ENCODE data around the gene IL17RA. TPM values are rescaled to one million over a fixed set of nuclear protein-coding genes. Genes with fewer than 3 reads are reported as not detected.

The IL17RA gene
- total and polyA plus RNA-seq, 2 of the 4 experiments (the other 2 are of a cell fraction) = 5.2 to 15.3 TPM

DNA sequence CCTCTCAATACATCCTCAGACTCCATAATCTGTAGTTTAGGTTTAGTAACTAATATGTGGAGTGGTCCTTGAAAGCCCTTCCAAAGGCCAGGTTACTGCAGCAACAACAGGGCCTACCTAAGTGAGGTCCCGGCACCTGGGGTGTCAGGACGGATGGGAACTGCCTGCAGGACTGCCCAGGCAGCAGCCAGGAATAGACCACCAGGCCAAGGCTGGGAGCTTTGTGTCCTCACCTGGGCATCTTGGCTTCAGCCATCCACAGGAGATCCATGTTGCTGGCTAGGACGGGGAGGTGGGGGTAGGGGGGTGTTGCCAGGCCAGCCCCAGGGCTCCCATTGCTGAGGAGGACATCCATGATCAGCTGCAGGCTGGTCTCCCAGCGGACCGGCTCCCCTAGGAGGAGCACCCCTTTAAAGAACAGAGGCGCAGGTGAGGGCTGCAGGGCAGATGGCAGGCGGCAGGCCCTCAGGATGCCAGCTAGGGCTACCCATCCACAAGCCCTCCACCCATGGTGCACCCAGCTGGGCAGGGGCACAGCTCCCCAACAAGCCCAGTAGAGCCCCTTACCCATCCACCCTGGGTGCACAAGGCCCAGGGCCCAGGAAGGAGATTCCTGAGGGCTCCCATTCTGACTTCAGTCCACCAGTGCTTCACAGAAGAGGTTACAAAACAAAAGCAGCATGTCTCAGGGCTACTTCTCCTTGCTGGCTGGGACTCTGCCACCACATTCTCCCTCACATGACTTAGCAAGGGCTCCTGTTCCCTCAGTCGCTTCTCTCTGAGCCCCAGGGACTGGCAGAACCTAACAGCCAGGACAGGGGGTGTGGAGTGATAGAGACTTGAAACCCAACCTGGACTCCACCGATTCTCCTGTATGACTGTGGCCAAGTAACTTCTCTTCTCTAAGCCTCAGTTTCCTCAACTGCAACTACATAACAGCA, 56.3 kb downstream of the IL17RA start:
- no peak overlapping the region for H3K4ac ChIP-seq (ENCODE audit: low read depth, low read length)
- H4K20me1 ChIP-seq (ENCODE audit: insufficient read depth, low read length) = no peaks in the 10 kb centered on the region; the same call in 1 of the 2 replicates
- no peaks in the 10 kb centered on the region for H3K4me1 ChIP-seq (ENCODE audit: control insufficient read depth, insufficient read depth, low read length)
- H3K27me3 ChIP-seq (ENCODE audit: control insufficient read depth, insufficient read depth, low read length) = no peaks in the 10 kb centered on the region
- peaks cover 41% of the 10 kb centered on the region for H3K36me3 ChIP-seq (ENCODE audit: control insufficient read depth, insufficient read depth, low read length)
- H2AK9ac ChIP-seq (replicated peaks; ENCODE audit: low read depth, low read length, poor library complexity) = no peak overlapping the region
- H2BK120ac ChIP-seq (ENCODE audit: low read depth, low read length) = no peak overlapping the region
- peaks cover 3 to 4% of the 10 kb centered on the region in 2 experiments; a peak in 1 of 4 replicates for H3K79me1 ChIP-seq (ENCODE audit: low read depth in 1 of 2, low read length in 2 of 2)
- dilution Hi-C loops (cut with HindIII; ENCODE audit: low sequenced_read_pairs, unreplicated experiment) (no loop called here), in situ Hi-C loops (cut with MboI; ENCODE audit: low sequenced_read_pairs) (no loop called here), intact Hi-C loops (cut with micrococcal nuclease) (no loop called here)
- no peak overlapping the region for H3K27ac ChIP-seq (ENCODE audit: insufficient read depth, low read length)
- no peak for ATAC-seq (ENCODE audit: low read depth)
- no peak overlapping the region for H3K56ac ChIP-seq (ENCODE audit: extremely low read depth, insufficient read depth, low read length)
- no peaks in the 10 kb centered on the region for H3K9me3 ChIP-seq (ENCODE audit: control insufficient read depth, insufficient read depth, low read length)
- H2AFZ ChIP-seq (replicated peaks; ENCODE audit: low read length, poor library complexity) = no peak overlapping the region
- H2BK20ac ChIP-seq (ENCODE audit: low read depth, low read length) = no peak overlapping the region
- no peak overlapping the region for H4K5ac ChIP-seq (ENCODE audit: low read depth, low read length)
- H4K8ac ChIP-seq (ENCODE audit: low read depth in 2 of 2, low read length in 2 of 2) = no peak overlapping the region
- H3K4me3 ChIP-seq (ENCODE audit: insufficient read depth, low read depth, low read length) = no peak overlapping the region
- POLR2A ChIA-PET (ENCODE audit: unreplicated experiment) = no interaction called here
- no peak for DNase-seq
- H3K23ac ChIP-seq (ENCODE audit: low read depth, low read length) = no peak overlapping the region
- H2AK5ac ChIP-seq (ENCODE audit: low read depth, low read length) = no peak overlapping the region
- no peak overlapping the region for H4K91ac ChIP-seq (ENCODE audit: insufficient read depth, low read depth, low read length)
- no peak overlapping the region for H3K18ac ChIP-seq (ENCODE audit: low read depth, low read length)
- no TSS peak for BruUV-seq (replicated peaks)
- WGBS, 2 experiments (ENCODE audit: extremely low coverage in 2 of 2, insufficient read length in 1 of 2) = no CpG with 5 or more reads among the region's 9 CpGs
- H3K9me1 ChIP-seq (ENCODE audit: insufficient read depth, low read length) = 0 out of 2 replicates have a peak, but pooled peaks cover 2% of the 10 kb centered on the region
- no peak overlapping the region for H3K4me2 ChIP-seq (ENCODE audit: low read depth, low read length)
- CTCF ChIA-PET = no interaction called here
- no peak overlapping the region for H2BK5ac ChIP-seq (ENCODE audit: low read depth, low read length, poor library complexity, severe bottlenecking)
- no peak overlapping the region for H2BK15ac ChIP-seq (ENCODE audit: low read depth, low read length)
- no peak overlapping the region for H3K9ac ChIP-seq (ENCODE audit: low read depth, low read length)
- no peak overlapping the region for H3K14ac ChIP-seq (replicated peaks; ENCODE audit: low read depth, low read length)
- no peak for TF ChIP-seq SMC3 (IDR thresholded peaks at IDR 0.05; ENCODE audit: low read depth, low read length)
- no peak for TF ChIP-seq NFE2L2 (IDR thresholded peaks at IDR 0.05; ENCODE audit: low read depth, low read length)
- no peak for TF ChIP-seq CHD1 (IDR thresholded peaks at IDR 0.05; ENCODE audit: low read depth, low read length)
- TF ChIP-seq RFX5 (IDR thresholded peaks at IDR 0.05; ENCODE audit: low read depth, low read length) = no peak
- no peak for TF ChIP-seq MXI1 (IDR thresholded peaks at IDR 0.05; ENCODE audit: borderline replicate concordance, low read depth, low read length)
- no peak for TF ChIP-seq USF2 (IDR thresholded peaks at IDR 0.05; ENCODE audit: low read depth, low read length)
- TF ChIP-seq FOS (IDR thresholded peaks at IDR 0.05; ENCODE audit: low read depth, low read length) = no peak
- TF ChIP-seq, protein P1, sequence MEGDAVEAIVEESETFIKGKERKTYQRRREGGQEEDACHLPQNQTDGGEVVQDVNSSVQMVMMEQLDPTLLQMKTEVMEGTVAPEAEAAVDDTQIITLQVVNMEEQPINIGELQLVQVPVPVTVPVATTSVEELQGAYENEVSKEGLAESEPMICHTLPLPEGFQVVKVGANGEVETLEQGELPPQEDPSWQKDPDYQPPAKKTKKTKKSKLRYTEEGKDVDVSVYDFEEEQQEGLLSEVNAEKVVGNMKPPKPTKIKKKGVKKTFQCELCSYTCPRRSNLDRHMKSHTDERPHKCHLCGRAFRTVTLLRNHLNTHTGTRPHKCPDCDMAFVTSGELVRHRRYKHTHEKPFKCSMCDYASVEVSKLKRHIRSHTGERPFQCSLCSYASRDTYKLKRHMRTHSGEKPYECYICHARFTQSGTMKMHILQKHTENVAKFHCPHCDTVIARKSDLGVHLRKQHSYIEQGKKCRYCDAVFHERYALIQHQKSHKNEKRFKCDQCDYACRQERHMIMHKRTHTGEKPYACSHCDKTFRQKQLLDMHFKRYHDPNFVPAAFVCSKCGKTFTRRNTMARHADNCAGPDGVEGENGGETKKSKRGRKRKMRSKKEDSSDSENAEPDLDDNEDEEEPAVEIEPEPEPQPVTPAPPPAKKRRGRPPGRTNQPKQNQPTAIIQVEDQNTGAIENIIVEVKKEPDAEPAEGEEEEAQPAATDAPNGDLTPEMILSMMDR (conservative IDR thresholded peaks at IDR 0.05; ENCODE audit: low read depth, low read length) = no peak
- TF ChIP-seq CEBPB (IDR thresholded peaks at IDR 0.05; ENCODE audit: low read depth, low read length) = no peak
- TF ChIP-seq, protein P2, sequence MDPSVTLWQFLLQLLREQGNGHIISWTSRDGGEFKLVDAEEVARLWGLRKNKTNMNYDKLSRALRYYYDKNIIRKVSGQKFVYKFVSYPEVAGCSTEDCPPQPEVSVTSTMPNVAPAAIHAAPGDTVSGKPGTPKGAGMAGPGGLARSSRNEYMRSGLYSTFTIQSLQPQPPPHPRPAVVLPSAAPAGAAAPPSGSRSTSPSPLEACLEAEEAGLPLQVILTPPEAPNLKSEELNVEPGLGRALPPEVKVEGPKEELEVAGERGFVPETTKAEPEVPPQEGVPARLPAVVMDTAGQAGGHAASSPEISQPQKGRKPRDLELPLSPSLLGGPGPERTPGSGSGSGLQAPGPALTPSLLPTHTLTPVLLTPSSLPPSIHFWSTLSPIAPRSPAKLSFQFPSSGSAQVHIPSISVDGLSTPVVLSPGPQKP (IDR thresholded peaks at IDR 0.05; ENCODE audit: borderline replicate concordance, low read depth, low read length) = no peak
- no peak for TF ChIP-seq RCOR1 (IDR thresholded peaks at IDR 0.05; ENCODE audit: insufficient replicate concordance, low read length)
- no peak for TF ChIP-seq MAZ (IDR thresholded peaks at IDR 0.05; ENCODE audit: borderline replicate concordance, low read depth, low read length)
- no peak for TF ChIP-seq POLR2A (IDR thresholded peaks at IDR 0.05; ENCODE audit: low read depth, low read length)
- TF ChIP-seq MAFK (IDR thresholded peaks at IDR 0.05; ENCODE audit: low read depth, low read length) = no peak
- TF ChIP-seq BHLHE40 (IDR thresholded peaks at IDR 0.05; ENCODE audit: low read depth, low read length) = no peak
